Activated CD4-positive, alpha-beta T cell treated with anti-CD3 and anti-CD28 coated beads for 36 hours (primary cell): ENCODE results near the gene ACTL7B. TPM values are rescaled to one million over a fixed set of nuclear protein-coding genes. Genes with fewer than 3 reads are reported as not detected.
"Not testable (repeated sequence)": the region's sequence is repeated elsewhere in the genome, so short reads cannot be mapped to it uniquely, and the experiment has no call there.

Experiments used
- ATAC-seq: fragments of 200-7000 bp; cut with Tn5 transposase; one replicate; pipeline ENCODE4 v1.10.0; 2021; ENCODE audit warnings: mild to moderate bottlenecking, moderate library complexity
- CTCF ChIA-PET: fragments of 350-600 bp; sonication (Branson Sonifier 250); formaldehyde crosslinking; loops from one replicate; lab custom pipeline; 2021; ENCODE audit warnings: antibody characterized with exemption; lab: Charles Lee
- POLR2A ChIA-PET: fragments of 350-600 bp; sonication (Branson Sonifier 250); formaldehyde crosslinking; loops from one replicate; lab custom pipeline; 2021; ENCODE audit warnings: antibody characterized with exemption, inconsistent platforms; lab: Charles Lee
- DNase-seq: peaks from one replicate; pipeline ENCODE4 v3.0.0-alpha.2; 2020
- H3K27ac Mint-ChIP-seq: one replicate; pipeline ENCODE4 v1.8.0; 2021; ENCODE audit warnings: mixed read lengths
- H3K27me3 Mint-ChIP-seq: one replicate; pipeline ENCODE4 v1.8.0; 2021; ENCODE audit warnings: mixed read lengths
- H3K36me3 Mint-ChIP-seq: one replicate; pipeline ENCODE4 v1.8.0; 2021; ENCODE audit warnings: low read depth, mixed read lengths
- H3K4me1 Mint-ChIP-seq: one replicate; pipeline ENCODE4 v1.8.0; 2021; ENCODE audit warnings: mixed read lengths
- H3K4me3 Mint-ChIP-seq: one replicate; pipeline ENCODE4 v1.8.0; 2021; ENCODE audit warnings: mild to moderate bottlenecking, moderate library complexity, mixed read lengths
- H3K9me3 Mint-ChIP-seq: one replicate; pipeline ENCODE4 v1.8.0; 2021; ENCODE audit warnings: low read depth, mixed read lengths
- intact Hi-C, 2 experiments: fragments of 100-400 bp; cut with DNase I in 1 of 2; cut with micrococcal nuclease in 1 of 2; formaldehyde crosslinking; loops; one replicate each; pipeline versions ENCODE4 v1.14.2 to v1.15.1; 2022 to 2024; cut with DNase I, micrococcal nuclease
- total RNA-seq, 2 experiments: library from RNA; stranded (reverse); gene quantifications; one replicate each; pipeline ENCODE4 v1.2.3, GENCODE V29; 2021

The ACTL7B gene
- total RNA-seq, 2 experiments from 2014 or later, result not detected

DNA sequence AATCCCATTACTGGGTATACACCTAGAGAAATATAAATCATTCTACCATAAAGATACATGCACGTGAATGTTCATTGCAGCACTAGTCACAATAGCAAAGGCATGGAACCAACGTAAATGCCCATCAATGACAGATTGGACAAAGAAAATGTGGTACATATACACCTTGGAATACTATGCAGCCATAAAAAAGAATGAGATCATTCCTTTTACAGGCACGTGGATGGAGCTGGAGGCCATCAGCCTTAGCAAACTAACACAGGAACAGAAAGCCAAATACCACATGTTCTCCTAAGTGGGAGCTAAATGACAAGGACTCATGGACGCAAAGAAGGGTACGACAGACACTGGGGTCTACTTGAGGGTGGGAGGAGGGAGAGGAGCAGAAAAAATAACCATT, 16.2 kb downstream of the ACTL7B start:
- H3K36me3 Mint-ChIP-seq, intact Hi-C loops, H3K9me3 Mint-ChIP-seq, POLR2A ChIA-PET, ATAC-seq, DNase-seq, H3K27me3 Mint-ChIP-seq, H3K27ac Mint-ChIP-seq, H3K4me3 Mint-ChIP-seq, CTCF ChIA-PET: not testable (repeated sequence)
- peaks cover 12% of the 10 kb centered on the region for H3K4me1 Mint-ChIP-seq

GRCh38 chr9:108838017-108838416, 17.8 kb downstream of the ACTL7B start:
- ATAC-seq (no peak), DNase-seq (no peak)
- no peaks in the 10 kb centered on the region for H3K27me3 Mint-ChIP-seq
- intact Hi-C loops, result no loop called here
- H3K9me3 Mint-ChIP-seq, result no peaks in the 10 kb centered on the region
- no peak overlapping the region for H3K27ac Mint-ChIP-seq
- POLR2A ChIA-PET, result no interaction called here
- peaks cover 9% of the 10 kb centered on the region for H3K4me1 Mint-ChIP-seq
- CTCF ChIA-PET, result no interaction called here
- no peak overlapping the region for H3K4me3 Mint-ChIP-seq
- no peaks in the 10 kb centered on the region for H3K36me3 Mint-ChIP-seq

DNA sequence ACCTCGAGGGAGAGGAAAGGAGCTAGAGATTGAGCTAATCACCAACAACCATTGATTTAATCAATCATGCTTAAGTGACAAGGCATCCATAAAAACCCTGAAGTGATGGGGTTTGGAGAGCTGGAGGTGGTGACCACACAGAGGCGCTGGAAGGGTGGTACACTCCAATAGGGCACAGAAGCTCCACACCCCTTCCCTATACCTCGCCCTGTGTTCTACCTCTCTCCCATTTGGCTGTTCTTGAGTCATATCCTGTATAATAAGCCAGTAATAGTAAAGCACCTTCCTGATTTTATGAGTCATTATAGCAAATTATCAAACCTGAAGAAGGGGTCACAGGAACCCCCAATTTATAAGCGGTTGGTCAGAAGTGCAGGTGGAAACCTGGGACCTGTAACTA, 18.3 kb downstream of the ACTL7B start:
- POLR2A ChIA-PET, result no interaction called here
- no peaks in the 10 kb centered on the region for H3K27me3 Mint-ChIP-seq

DNA sequence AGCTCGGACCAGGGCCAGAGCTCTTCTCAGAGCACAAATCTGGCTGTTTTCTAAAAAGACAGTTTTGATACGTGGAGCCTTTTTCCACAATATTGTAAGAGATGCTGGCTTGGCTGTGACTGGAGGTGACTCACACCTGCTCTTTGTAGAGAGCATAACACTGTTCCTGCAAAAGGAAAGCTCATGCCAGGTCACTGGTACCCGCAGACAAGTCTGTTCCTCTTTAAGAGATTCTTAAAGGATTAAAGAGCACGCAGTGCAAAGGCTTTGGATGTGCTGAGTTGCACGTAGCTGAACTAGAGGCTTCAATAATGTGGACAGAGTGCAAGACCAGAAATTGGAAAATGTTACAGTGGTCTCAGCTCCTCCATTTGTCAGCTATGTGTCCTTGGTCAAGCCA, 19.0 kb downstream of the ACTL7B start:
- Mint-ChIP-seq H3K4me1 (no peaks in the 10 kb centered on the region), H3K27me3 (no peaks in the 10 kb centered on the region), H3K36me3 (no peaks in the 10 kb centered on the region), H3K27ac (no peak overlapping the region), H3K9me3 (no peaks in the 10 kb centered on the region), H3K4me3 (no peak overlapping the region)
- intact Hi-C loops, result no loop called here
- no peak for ATAC-seq
- CTCF ChIA-PET, result interaction anchor here (0.5 to 0.7 kb wide), 2 partner anchors 1274 to 1489 kb away, joined by 3 to 5 read pairs; no protein-coding TSS in a partner anchor
- POLR2A ChIA-PET, result no interaction called here
- no peak for DNase-seq

More for the DNA sequence above, 18.3 kb downstream of the ACTL7B start:
- CTCF ChIA-PET, result interaction anchor here (0.5 to 0.7 kb wide), 2 partner anchors 1274 to 1489 kb away, joined by 3 to 5 read pairs; no protein-coding TSS in a partner anchor
- H3K4me1 Mint-ChIP-seq, result peaks cover 4% of the 10 kb centered on the region
- H3K9me3 Mint-ChIP-seq, result no peaks in the 10 kb centered on the region
- H3K36me3 Mint-ChIP-seq, result no peaks in the 10 kb centered on the region
- no peak for DNase-seq
- H3K27ac Mint-ChIP-seq, result no peak overlapping the region
- ATAC-seq, result no peak
- intact Hi-C loops, result no loop called here
- no peak overlapping the region for H3K4me3 Mint-ChIP-seq

DNA sequence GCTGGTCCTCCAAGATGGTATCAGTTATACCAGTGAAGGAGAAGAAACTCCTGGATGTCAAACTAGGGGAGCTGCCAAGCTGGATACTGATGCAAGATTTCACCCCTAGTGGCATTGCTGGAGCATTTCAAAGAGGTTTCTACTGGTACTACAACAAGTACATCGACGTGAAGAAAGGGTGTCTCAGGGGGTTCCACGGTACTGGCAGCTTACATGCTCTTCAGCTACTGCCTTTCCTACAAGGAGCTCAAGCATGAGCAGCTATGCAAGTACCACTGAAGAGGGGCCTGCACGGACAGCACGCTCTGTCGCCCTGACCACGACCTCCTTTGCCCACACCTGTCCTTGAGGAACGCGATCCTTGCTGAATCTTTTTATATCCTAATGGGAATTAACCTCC, 19.5 kb downstream of the ACTL7B start:
- POLR2A ChIA-PET, result no interaction called here
- no peaks in the 10 kb centered on the region for H3K36me3 Mint-ChIP-seq
- CTCF ChIA-PET, result interaction anchor here (0.5 kb wide), 1 partner anchor 279 kb away, joined by 3 read pairs; no protein-coding TSS in a partner anchor
- H3K9me3 Mint-ChIP-seq, result no peaks in the 10 kb centered on the region
- no peaks in the 10 kb centered on the region for H3K4me1 Mint-ChIP-seq
- H3K27ac Mint-ChIP-seq, result no peak overlapping the region
- DNase-seq (no peak), ATAC-seq (no peak)
- intact Hi-C loops, result no loop called here
- no peak overlapping the region for H3K4me3 Mint-ChIP-seq
- no peaks in the 10 kb centered on the region for H3K27me3 Mint-ChIP-seq

DNA sequence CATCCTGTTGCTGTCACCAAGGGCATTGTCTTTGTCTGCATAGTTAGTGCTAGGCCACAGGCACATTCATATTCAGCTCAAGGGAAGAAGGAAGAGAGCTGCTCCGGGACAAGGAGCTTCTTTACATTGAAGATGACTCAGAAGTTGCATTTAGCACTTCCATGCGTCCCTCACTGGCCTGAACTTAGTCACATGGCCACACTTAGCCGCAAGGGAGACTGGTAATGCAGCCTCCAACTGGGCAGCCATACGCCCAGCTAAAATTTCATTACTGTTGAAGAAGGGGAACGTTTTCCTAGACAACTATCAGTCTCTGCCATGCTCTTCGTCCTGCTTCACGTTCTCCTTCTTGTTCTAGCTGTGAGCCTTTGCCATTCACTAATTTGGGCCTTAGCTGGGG, 20.0 kb downstream of the ACTL7B start:
- ChIA-PET POLR2A (no interaction called here), CTCF (interaction anchor here (0.5 kb wide), 1 partner anchor 280 kb away, joined by 3 read pairs; no protein-coding TSS in a partner anchor)
- DNase-seq (no peak), ATAC-seq (no peak)
- H3K4me3 Mint-ChIP-seq, result no peak overlapping the region
- no peaks in the 10 kb centered on the region for H3K9me3 Mint-ChIP-seq
- H3K36me3 Mint-ChIP-seq, result no peaks in the 10 kb centered on the region
- H3K27ac Mint-ChIP-seq, result no peak overlapping the region
- intact Hi-C loops, result no loop called here
- no peaks in the 10 kb centered on the region for H3K4me1 Mint-ChIP-seq
- no peaks in the 10 kb centered on the region for H3K27me3 Mint-ChIP-seq

DNA sequence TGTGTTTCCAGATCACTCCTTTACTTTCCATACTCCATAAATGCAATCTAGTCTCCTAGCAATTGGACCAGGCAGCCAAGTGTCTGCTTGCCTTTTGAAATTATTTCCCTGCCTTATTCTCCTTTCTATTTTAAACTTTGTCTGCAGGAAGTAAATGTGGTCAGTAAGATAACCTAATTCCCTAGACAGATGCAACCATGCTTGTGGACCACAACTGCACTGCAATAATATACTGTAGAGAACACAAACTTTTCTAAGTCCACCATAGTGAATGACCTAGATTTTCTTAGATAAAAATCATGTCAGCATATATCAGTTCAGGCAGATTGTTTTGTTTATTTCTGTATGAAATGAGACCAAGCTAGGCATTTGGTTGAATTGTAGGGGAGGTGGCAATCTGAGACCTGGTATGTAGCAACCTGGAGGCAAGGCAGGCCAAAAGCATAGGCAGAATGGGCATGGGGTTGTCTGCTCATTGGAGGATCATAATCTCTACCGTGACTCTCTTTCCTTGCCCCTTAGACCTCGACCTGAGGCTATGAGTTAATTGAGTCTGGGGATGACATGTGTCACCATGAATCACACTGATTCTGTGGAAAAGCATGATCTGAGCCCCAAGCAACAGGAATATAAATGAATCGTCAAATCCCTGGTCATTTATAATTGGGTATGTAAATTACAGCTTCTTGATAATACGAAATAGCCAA, 20.7 kb downstream of the ACTL7B start:
- peaks cover 4% of the 10 kb centered on the region for H3K4me1 Mint-ChIP-seq
- no peaks in the 10 kb centered on the region for H3K9me3 Mint-ChIP-seq
- intact Hi-C loops, result no loop called here
- H3K27me3 Mint-ChIP-seq, result no peaks in the 10 kb centered on the region
- H3K27ac Mint-ChIP-seq, result no peak overlapping the region
- no peaks in the 10 kb centered on the region for H3K36me3 Mint-ChIP-seq
- ATAC-seq (no peak), DNase-seq (no peak)
- POLR2A ChIA-PET, result no interaction called here
- H3K4me3 Mint-ChIP-seq, result no peak overlapping the region
- CTCF ChIA-PET, result no interaction called here

DNA sequence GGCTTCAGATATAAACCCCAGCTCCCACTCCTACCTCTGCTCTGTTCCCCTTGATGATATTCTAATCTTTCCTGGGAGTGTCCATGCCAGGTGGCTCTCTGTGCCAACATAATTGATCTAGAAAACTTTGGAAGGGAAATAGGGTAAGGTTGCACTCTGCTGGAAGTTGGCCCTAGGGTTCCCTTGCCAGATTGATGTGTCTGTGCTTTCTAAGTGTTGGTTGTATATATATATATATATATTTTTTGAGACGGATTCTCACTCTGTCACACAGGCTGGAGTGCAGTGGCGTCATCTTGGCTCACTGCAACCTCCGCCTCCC, 23.6 kb downstream of the ACTL7B start:
- Mint-ChIP-seq H3K9me3 (no peaks in the 10 kb centered on the region), H3K27ac (no peak overlapping the region), H3K27me3 (peaks cover 6% of the 10 kb centered on the region), H3K4me3 (no peak overlapping the region), H3K36me3 (no peaks in the 10 kb centered on the region), H3K4me1 (peaks cover 4% of the 10 kb centered on the region)
- no peak for DNase-seq
- POLR2A ChIA-PET, result no interaction called here
- CTCF ChIA-PET, result no interaction called here
- no peak for ATAC-seq
- intact Hi-C loops, result no loop called here

GRCh38 chr9:108831496-108832178, 24.1 kb downstream of the ACTL7B start:
- Mint-ChIP-seq H3K27me3 (peaks cover 6% of the 10 kb centered on the region), H3K9me3 (no peaks in the 10 kb centered on the region), H3K27ac (no peak overlapping the region), H3K4me3 (no peak overlapping the region), H3K36me3 (no peaks in the 10 kb centered on the region), H3K4me1 (peaks cover 4% of the 10 kb centered on the region)
- POLR2A ChIA-PET, result no interaction called here
- intact Hi-C loops, result no loop called here
- DNase-seq (no peak), ATAC-seq (no peak)
- CTCF ChIA-PET, result interaction anchor here (1.4 kb wide), 1 partner anchor 122 kb away, joined by 3 read pairs; no protein-coding TSS in a partner anchor

DNA sequence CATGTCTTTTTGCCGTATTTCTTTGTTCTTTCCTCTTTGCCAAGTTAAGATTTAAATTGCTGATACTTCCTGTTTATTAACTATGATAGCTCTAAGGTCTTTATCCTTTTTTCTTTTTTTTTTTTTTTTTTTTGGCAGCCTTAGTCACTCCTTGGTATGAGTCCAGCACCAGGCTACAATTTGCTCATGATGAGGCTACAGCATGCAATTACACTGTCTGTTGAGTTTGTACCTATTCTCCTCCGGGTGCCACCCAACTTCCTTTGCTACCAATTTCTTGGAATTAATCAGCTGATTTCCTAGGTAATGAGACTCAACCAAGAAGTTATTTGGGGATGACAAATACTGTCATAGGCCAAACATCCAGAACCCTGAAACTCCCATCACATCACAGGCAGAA, 25.5 kb downstream of the ACTL7B start:
- H3K27me3 Mint-ChIP-seq, result peaks cover 12% of the 10 kb centered on the region

DNA sequence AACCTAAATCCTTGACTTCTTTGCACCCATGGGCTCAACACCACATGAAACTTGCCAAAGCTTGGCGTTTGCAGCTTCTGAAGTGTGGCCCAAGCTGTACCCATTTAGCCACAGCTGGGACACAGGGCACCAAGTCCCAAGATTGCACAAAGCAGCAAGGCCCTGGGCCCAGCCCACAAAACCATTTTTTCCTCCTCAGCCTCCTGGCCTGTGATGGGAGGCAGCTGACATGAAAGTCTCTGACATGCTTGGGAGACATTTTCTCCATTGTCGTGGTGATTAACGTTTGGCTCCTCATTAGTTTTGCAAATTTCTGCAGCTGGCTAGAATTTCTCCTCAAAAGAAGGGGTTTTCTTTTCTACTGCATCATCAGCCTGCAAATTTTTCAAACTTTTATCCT, 32.0 kb downstream of the ACTL7B start:
- Mint-ChIP-seq H3K4me1 (no peaks in the 10 kb centered on the region), H3K27ac (no peak overlapping the region), H3K9me3 (peaks cover 17% of the 10 kb centered on the region), H3K27me3 (peaks cover 19% of the 10 kb centered on the region), H3K4me3 (no peak overlapping the region), H3K36me3 (no peaks in the 10 kb centered on the region)
- ATAC-seq, result no peak
- no peak for DNase-seq
- intact Hi-C loops, result no loop called here
- POLR2A ChIA-PET, result no interaction called here
- CTCF ChIA-PET, result interaction anchor here (1.2 kb wide), 1 partner anchor 26 kb away, joined by 4 read pairs; no protein-coding TSS in a partner anchor

More for the DNA sequence above, 25.5 kb downstream of the ACTL7B start:
- ChIA-PET CTCF (interaction anchor here (1.4 kb wide), 1 partner anchor 124 kb away, joined by 3 read pairs; no protein-coding TSS in a partner anchor), POLR2A (no interaction called here)
- no peak overlapping the region for H3K27ac Mint-ChIP-seq
- DNase-seq, result no peak
- no peaks in the 10 kb centered on the region for H3K9me3 Mint-ChIP-seq
- ATAC-seq, result peak; percentile 57
- intact Hi-C loops, result no loop called here
- H3K4me3 Mint-ChIP-seq, result no peak overlapping the region
- H3K36me3 Mint-ChIP-seq, result no peaks in the 10 kb centered on the region
- H3K4me1 Mint-ChIP-seq, result peaks cover 4% of the 10 kb centered on the region

- DNase-seq, result no peak
- Mint-ChIP-seq H3K9me3 (no peaks in the 10 kb centered on the region), H3K4me3 (no peak overlapping the region), H3K36me3 (no peaks in the 10 kb centered on the region), H3K27ac (no peak overlapping the region), H3K4me1 (peaks cover 2% of the 10 kb centered on the region), H3K27me3 (peaks cover 13% of the 10 kb centered on the region)
- ChIA-PET POLR2A (no interaction called here), CTCF (no interaction called here)
- no peak for ATAC-seq
- intact Hi-C loops, result no loop called here
These were observed 39.7 kb downstream of the ACTL7B start for GRCh38 chr9:108816037-108816436.
